NOMO-1 treated with dmso at 0.1 percent for 144 hours (cell line): Measurements from ENCODE around the gene HSD17B1.
"Not testable (repeated sequence)": the region's sequence is repeated elsewhere in the genome, so short reads cannot be mapped to it uniquely, and the experiment has no call there.

ENCODE experiments used
- DNase-seq: peaks from one replicate; lab custom pipeline; 2025; ENCODE audit not compliant: unreplicated experiment; lab: John Stamatoyannopoulos, UW

Gene HSD17B1

DNA sequence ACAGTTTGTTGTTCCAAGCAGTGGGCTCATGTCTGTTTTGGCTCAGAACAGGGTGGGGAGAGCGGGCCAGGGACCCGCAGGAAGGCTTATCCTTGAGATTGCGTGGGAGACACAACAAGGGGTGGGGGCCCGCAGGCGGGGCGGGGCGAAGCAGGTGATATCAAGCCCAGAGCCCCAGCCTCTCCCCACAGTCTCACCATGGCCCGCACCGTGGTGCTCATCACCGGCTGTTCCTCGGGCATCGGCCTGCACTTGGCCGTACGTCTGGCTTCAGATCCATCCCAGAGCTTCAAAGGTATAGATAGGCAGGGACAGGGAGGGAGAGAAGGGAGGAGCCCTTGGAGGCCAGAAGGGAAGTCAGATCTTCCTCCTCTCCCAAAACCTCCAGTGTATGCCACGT lies at the start of gene HSD17B1:
Gene HSD17B1 (plus strand): TSS at position 188 of the 400 bp plus-strand sequence. CDS start 11 bp downstream, at position 199.
- not testable (repeated sequence) for DNase-seq

DNA sequence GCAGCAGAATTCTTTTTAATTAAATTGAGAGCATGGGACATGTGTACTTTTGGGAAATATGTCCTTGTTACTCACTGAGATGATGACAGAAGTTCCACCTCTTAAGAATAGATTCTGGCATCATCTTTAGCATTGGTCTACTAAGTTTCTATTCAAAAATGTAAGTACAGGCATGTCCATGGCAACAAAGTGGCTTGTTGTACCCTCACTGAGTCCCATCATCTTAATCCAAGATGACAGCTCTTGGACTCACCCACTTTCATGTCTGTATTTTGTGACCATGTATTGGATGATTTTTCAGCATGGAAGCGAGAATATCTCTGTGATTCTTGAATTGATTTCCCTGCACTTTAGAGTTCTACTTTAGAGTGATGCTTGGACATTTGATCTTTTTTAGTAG lies 49.8 kb upstream of the HSD17B1 start:
- DNase-seq, result no peak

- no peak for DNase-seq
Observed at GRCh38 chr17:42507671-42508070, 45.1 kb upstream of the HSD17B1 start.

DNA sequence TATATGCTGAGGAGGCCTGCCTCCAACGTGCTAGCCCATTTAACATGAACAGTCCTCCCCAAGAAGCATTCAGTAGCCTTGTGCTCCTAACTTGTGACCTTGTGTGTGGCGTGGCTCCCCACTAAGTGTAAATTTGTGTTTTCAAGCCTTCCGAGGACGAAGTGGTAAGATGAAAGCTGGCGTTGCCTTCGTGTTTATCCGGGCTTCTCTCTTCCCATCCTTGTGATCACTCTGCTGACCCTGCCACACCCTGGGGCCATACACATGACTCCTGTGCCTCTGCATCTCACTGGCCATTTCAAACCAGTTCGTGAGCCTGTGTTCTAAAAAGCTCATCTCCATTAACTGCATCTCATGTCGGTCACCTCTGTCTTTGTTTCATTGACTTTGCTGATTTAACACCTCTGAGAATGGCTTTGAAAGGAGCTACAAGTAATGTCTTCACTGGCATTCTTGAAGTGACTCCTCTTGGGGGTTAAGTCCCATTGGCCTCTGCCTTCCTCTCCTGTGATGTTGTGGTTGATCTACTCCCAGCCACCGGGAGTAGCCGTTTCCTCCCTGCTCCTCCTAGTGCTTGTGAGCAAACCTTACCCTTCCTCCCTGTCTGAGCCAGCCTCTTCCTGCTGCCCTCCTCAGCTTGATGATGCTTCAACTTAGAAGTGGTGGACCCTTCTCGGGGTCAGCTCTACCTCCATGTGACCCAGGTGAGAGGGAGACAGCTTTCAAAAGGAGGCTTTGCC lies 44.1 kb upstream of the HSD17B1 start:
- no peak for DNase-seq

DNA sequence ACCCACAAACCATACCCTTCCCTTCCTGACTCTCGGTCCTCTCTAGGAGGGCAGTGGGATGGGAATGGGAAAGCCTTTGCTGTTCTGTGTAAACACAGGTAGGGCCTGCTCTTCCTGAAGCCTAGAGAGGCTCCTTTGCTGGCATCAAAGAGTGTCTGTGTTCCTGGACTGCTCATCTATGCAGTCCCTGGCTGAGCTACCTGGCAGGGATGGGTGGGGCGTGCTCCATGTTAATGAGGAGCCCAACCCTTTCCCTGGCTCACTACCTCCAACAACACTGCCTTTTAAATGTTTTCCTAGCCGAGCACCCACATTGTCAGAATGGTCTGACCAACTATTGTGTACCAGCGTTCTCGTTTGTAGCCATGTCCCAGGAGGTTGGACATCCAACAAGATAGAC lies 43.3 kb upstream of the HSD17B1 start:
- DNase-seq, result no peak

DNA sequence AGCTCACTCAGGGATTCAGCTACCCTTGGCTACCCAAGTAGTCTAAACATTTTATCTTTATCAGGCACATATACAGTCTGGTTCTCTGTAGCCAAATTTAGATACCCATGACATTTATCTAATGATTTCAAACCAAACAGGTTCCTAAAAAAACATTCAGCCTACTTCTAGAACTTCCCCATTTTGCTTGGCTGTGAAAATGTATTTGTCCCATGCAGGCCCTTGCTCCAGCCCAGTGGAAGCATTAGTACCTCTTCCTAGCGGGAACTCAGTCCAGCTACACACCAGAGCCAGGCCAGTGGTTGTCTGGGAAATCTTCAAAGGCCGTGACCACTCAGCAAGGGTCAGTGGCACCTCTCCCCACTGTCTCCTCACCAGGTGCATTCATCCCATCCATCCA lies 42.9 kb upstream of the HSD17B1 start:
- no peak for DNase-seq

GRCh38 chr17:42512246-42512645 lies 40.5 kb upstream of the HSD17B1 start:
- DNase-seq, result no peak

GRCh38 chr17:42512733-42513251 lies 39.9 kb upstream of the HSD17B1 start:
- DNase-seq, result no peak

GRCh38 chr17:42513686-42514085 lies 39.0 kb upstream of the HSD17B1 start:
- no peak for DNase-seq

DNA sequence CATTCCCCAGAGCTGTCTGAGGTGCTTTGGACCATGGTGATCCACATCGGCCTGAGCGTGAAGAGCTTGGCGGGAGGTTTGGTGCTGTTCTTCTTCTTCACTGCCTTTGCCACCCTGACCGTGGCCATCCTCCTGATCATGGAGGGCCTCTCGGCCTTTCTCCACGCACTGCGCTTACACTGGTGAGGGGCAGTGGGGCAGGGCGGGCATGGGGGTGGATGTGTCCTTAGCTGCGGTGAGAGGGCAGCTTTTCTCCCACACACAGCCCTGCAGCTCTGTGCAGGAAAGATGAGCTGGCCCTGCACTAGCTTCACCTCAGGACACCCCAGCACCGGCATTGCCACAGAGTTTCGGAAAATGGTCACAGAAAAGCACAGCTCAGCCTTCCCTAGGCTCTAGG lies 38.4 kb upstream of the HSD17B1 start:
- no peak for DNase-seq

GRCh38 chr17:42514867-42515266 lies 37.9 kb upstream of the HSD17B1 start:
- no peak for DNase-seq

DNA sequence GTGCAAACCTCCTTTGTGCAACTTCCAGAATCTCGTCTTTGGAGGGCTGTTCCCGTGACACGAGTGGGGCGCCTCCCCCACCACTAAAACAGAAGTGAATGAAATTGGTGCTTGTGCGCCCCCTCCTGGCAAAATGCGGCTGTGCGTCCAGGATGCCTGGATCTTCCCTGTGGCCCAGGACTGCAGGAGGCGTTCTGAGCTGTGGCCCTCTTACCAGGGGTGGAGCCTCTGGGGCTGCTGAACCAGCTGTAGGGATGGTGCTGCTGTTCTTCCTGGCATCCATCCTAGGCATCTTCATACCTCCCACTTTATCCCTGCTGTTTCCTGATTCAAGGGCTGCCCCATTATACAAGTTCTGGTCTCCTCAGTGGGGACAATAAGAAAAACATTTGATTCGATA lies 35.2 kb upstream of the HSD17B1 start:
- DNase-seq, result peak; percentile 45

DNA sequence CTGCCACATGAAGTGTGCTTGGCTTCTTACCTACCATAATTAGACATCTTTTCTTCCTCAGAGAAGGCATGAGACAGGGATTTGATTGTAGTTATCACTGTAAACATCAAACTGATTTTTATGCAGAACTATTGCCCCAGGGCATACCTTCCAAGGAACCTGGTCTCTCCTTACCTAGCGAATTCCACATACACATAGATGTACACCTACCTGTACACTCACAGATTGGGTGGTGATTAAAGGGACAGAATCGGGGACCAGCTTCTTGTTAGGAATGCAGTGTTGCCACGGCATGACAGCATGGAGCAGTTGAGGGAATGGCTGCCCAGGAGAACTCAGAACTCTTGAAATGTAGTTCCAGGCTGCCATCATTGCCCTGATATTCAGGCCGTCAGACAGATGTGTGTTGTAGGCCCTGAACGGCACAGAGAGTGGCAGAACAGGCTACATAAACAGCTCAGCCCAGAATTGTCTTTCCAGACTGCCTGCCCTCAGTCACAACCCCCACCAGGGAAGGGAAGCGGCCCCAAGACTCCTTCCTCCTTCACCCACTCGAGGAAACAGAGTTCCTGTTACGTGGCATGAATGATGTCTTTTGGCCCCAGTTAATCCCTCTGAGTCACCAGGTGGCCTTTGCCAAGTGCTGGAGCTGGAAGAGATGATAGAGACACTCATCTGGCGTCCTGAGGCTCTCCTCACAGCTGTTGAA lies 34.5 kb upstream of the HSD17B1 start:
- peak; percentile 30 for DNase-seq

DNA sequence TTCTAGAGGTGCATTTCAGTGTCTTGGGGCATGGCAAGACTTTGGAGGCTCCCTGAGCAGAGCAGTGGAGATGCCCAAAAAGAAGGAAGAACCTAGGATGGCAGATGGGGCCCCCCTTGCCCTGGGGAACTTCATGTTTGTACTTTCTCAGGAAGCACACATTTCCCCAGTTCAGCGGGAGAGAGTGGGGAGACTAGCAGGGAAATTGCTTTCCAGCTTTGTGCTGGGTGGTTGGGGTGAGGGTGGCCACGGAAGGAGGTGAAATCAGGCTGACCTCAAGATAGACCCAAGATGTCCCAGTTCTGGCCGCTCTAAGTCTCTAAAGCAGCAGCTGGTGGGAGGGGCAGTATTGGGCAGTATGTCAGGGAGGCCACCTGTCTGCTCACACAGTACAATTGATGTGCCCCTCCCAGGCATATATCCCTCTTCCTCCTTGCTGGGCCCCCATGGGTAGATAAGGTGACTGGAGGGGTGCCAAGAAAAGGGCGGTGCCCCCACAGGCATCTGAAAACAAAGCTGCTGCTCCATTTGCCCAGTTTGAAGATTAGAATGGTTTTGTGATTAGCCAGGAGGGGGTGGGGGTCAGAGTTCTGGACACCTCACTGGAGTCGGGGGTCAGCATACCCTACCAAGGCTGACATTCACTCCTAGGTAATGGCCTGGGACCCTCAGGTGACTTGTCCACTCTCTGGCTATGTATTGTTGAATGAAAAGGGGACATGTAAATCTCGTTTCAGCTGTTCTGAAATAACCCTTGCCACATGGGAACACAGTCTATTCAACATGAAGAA lies 33.8 kb upstream of the HSD17B1 start:
- no peak for DNase-seq

DNA sequence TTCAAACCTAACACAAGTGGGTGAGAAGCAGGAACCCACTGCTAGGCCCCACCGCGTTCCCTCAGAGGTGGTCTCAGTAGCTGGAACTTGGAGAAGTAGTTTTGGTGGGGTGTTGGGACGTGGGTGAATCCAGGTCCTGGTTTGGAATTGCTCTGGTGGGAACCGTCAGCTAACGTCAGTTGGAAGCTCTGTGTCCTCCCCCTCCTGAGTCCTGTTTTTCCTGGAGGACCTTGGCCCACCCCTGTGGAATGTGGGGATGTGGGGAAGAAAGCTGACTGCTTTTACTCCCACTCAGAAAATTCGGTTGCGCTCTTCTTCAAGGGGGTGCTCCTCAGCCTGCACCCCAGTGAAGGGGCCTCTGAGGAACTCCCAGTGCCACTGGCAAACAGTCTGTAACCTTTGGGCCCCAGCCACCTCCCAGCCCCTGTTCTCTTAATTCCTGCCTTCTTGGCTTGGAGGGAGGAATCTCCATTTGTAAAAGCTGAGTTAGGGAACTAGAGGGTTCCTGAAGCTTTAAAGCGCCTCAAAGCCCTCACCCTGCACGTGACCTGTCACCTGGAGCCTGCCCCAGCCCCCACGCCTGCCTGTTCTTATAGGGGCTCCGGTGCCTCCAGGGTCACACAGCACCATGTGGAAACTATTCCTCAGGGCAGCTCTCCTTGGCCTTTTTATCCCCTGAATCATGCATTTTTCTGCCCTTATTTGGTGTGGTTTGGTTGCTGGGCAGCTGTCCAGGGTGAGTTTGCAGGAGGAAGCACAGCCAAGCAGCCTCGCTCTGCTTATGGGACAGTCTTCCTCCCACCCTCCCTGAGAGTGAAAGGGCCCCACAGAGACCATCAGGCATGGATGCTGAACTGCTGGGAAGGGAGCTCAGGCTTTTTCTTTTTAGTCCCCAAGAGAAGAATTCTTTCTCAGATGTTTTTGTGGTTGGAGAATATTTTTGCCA lies 32.9 kb upstream of the HSD17B1 start:
- DNase-seq, result no peak

- no peak for DNase-seq
Observed at GRCh38 chr17:42520540-42520951, 32.2 kb upstream of the HSD17B1 start.

GRCh38 chr17:42521036-42521435 lies 31.7 kb upstream of the HSD17B1 start:
- DNase-seq, result no peak

DNA sequence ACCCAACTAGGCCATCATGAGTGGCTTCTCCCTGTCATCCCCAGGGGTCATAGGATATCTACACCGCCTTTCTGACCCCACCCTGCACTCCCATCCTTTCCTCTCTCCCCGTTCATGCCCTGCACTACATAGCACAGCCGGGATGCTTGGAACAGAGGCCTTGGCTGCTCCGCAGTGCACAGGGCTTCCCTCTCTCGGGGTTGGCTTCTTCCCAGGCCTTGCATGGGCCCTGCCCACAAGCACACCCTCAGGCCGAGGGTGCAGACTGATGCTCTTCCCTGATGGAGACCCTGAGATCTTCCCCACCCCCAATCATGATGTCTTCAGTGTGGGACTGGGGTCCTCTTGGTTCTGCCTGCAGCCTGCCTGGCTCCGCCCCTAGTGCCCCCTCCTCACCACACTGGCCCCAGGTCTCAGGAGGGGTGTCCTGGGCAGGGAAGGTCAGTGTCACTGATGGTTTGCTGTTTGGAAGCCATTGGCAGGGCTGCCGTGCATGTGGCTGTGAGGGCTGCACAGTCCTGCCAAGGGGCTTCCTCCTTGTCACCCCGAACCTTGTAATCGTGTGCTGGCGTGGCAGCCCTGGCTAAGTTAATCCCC lies 31.0 kb upstream of the HSD17B1 start:
- no peak for DNase-seq

DNA sequence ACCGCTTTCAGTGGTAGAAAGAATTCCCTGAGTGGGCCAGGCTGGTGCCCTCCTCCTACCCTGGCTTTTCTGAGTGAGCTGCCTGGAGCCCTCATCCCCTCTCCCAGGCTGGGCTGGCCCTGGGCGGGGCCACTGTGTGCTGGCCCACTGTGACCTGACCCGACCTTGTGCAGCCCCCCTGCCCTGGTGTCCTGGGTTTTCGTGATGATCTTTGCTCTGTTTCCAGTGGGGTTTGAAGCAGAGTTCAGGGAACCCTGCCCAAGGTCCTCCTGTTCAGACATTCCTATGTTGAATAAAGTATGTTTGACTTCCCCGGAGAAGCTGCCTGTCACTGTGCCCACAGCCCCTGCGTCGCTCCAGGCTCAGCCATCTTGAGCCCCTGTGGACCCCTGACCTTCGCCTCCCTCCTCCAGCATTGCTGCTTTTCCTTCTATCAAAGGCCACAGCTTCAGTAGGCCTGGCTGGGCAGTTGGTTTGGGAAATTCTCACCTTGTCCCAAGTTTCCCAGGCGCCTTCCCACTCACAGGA lies 30.4 kb upstream of the HSD17B1 start:
- no peak for DNase-seq

DNA sequence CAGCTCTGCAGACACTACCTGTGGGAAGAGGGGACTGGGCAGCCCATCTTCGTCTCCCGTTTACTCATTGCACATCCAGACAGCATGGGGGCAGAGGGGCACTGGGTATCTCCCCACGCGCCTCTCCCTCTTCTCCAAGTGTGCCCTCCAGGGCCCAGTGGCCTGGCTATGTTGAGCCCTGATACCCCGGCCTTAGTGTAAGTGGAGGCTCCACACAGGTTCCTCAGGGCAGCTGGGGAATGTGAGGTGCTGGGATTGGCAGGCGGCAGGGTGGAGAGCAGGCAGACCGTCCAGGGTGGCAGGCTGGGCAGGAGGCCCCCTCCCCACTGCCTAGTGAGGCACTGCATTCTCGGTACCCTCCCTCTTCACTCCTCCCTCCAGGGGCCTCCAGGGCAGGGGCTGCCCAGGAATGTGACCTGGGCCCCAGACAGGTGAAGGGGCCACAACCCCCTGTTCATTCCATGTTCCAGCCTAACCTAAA lies 29.9 kb upstream of the HSD17B1 start:
- no peak for DNase-seq
